Loucy (cell line): ENCODE data around the gene FREM2.

Source experiments
- H2AFZ ChIP-seq: fragments of 200-600 bp; sonication (generic); 2 replicates; pipeline ENCODE4 v1.6.0; 2016; ENCODE audit warnings: antibody characterized with exemption, mild to moderate bottlenecking, low read length, moderate library complexity
- H3F3A ChIP-seq: fragments of 200-600 bp; 2 replicates; pipeline ENCODE4 v1.6.0; 2016; ENCODE audit warnings: antibody characterized with exemption, low read depth, mild to moderate bottlenecking
- H3K27me3 ChIP-seq: fragments of 200-600 bp; sonication (generic); 2 replicates; pipeline ENCODE4 v1.6.1; 2014; ENCODE audit warnings: low read length, mild to moderate bottlenecking; ENCODE audit not compliant: insufficient read depth, poor library complexity, severe bottlenecking
- H3K36me3 ChIP-seq: fragments of 200-600 bp; sonication (generic); 2 replicates; pipeline ENCODE4 v1.6.1; 2016; ENCODE audit warnings: low read length; ENCODE audit not compliant: insufficient read depth
- H3K4me1 ChIP-seq: fragments of 200-600 bp; sonication (generic); 2 replicates; pipeline ENCODE4 v1.5.1; 2014; ENCODE audit warnings: low read length, mild to moderate bottlenecking; ENCODE audit not compliant: insufficient read depth, poor library complexity, severe bottlenecking
- H3K4me2 ChIP-seq: fragments of 200-600 bp; sonication (generic); 2 replicates; pipeline ENCODE4 v1.6.0; 2014; ENCODE audit warnings: antibody characterized with exemption, low read length, low read depth, mild to moderate bottlenecking; ENCODE audit not compliant: poor library complexity, severe bottlenecking
- H3K4me3 ChIP-seq: fragments of 200-600 bp; sonication (generic); 2 replicates; pipeline ENCODE4 v1.5.1; 2014; ENCODE audit warnings: low read length, mild to moderate bottlenecking, mixed read lengths; ENCODE audit not compliant: poor library complexity, severe bottlenecking
- H3K79me2 ChIP-seq: fragments of 200-600 bp; sonication (generic); 2 replicates; pipeline ENCODE4 v1.6.1; 2014; ENCODE audit warnings: low read length; ENCODE audit not compliant: insufficient read depth
- H3K9ac ChIP-seq: fragments of 200-600 bp; sonication (generic); 2 replicates; pipeline ENCODE4 v1.6.0; 2014; ENCODE audit warnings: mild to moderate bottlenecking, low read depth, low read length, moderate library complexity; ENCODE audit not compliant: poor library complexity, severe bottlenecking
- H3K9me2 ChIP-seq: fragments of 200-600 bp; sonication (generic); replicated peaks from 2 replicates; pipeline ENCODE4 v1.6.1; 2016; ENCODE audit warnings: low read depth, low read length, mixed read lengths
- H3K9me3 ChIP-seq: fragments of 200-600 bp; sonication (generic); 2 replicates; pipeline ENCODE4 v1.6.1; 2014; ENCODE audit warnings: mild to moderate bottlenecking, antibody characterized with exemption, low read length, low read depth; ENCODE audit not compliant: insufficient read depth
- H4K20me1 ChIP-seq: fragments of 200-600 bp; sonication (generic); 2 replicates; pipeline ENCODE4 v1.6.0; 2014; ENCODE audit warnings: antibody characterized with exemption, low read length, mild to moderate bottlenecking; ENCODE audit not compliant: insufficient read depth, poor library complexity, severe bottlenecking
- EZH2phosphoT487 ChIP-seq: fragments of 200-600 bp; IDR thresholded peaks from 2 replicates; pipeline ENCODE4 v1.6.1; 2018; ENCODE audit warnings: antibody characterized with exemption, mild to moderate bottlenecking, moderate library complexity, borderline replicate concordance
- TF ChIP-seq, protein P1 (sequence below): fragments of 200-600 bp; sonication (generic); conservative IDR thresholded peaks from 2 replicates; pipeline ENCODE4 v1.5.1; 2014; ENCODE audit warnings: mild to moderate bottlenecking, antibody characterized with exemption, low read length

The FREM2 gene

DNA sequence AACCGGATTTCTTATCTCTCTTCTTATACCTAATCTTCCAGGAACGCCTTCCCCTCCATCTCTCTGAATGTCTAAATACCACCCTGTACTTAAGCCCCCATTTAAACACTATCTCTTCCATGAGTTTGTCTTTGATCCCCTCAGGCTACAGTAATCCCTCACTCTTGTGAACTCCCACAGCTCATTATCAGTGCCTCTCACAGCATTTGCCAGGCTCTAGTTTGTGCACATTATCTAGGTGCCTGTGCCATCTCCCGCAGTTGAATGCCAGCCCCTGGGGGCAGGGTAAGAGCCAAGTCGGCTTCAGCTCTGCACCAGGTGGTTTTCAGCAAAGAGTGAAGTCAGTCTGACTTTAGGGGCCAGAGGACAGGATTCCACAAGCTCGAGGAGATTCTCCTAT is 71.4 kb downstream of the FREM2 start:
- H2AFZ ChIP-seq, result no peak overlapping the region
- no peak overlapping the region for H3K4me3 ChIP-seq
- H3K9me2 ChIP-seq, result no peaks in the 10 kb centered on the region
- H4K20me1 ChIP-seq, result no peaks in the 10 kb centered on the region
- no peak for TF ChIP-seq EZH2phosphoT487
- TF ChIP-seq, protein P1, sequence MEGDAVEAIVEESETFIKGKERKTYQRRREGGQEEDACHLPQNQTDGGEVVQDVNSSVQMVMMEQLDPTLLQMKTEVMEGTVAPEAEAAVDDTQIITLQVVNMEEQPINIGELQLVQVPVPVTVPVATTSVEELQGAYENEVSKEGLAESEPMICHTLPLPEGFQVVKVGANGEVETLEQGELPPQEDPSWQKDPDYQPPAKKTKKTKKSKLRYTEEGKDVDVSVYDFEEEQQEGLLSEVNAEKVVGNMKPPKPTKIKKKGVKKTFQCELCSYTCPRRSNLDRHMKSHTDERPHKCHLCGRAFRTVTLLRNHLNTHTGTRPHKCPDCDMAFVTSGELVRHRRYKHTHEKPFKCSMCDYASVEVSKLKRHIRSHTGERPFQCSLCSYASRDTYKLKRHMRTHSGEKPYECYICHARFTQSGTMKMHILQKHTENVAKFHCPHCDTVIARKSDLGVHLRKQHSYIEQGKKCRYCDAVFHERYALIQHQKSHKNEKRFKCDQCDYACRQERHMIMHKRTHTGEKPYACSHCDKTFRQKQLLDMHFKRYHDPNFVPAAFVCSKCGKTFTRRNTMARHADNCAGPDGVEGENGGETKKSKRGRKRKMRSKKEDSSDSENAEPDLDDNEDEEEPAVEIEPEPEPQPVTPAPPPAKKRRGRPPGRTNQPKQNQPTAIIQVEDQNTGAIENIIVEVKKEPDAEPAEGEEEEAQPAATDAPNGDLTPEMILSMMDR, result no peak
- H3F3A ChIP-seq, result no peaks in the 10 kb centered on the region
- no peaks in the 10 kb centered on the region for H3K4me1 ChIP-seq
- no peaks in the 10 kb centered on the region for H3K27me3 ChIP-seq
- H3K9me3 ChIP-seq, result no peaks in the 10 kb centered on the region
- H3K9ac ChIP-seq, result no peak overlapping the region
- no peaks in the 10 kb centered on the region for H3K36me3 ChIP-seq
- no peaks in the 10 kb centered on the region for H3K79me2 ChIP-seq
- H3K4me2 ChIP-seq, result no peak overlapping the region

DNA sequence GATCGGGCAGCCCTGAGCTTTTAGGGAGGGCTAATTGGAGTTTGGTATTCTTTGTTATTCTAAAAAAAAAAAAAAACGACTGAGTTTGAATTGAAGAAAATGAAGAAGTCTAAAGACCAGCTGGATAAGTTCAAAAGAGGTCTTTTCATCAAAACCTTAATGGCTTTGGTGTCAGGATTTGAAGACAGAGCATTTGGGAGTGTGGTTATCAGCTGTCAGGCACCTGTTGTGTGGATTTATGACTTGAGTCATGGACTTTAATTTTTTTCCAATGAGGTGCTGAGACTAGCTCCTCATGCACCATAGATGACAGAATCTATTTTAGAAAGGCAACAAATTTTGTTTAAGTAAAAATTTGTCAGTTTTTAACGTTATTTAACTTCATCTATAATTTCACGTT is 72.5 kb downstream of the FREM2 start:
- H3K4me1 ChIP-seq, result no peaks in the 10 kb centered on the region
- H3K9me2 ChIP-seq, result no peaks in the 10 kb centered on the region
- H3K9me3 ChIP-seq, result no peaks in the 10 kb centered on the region
- no peaks in the 10 kb centered on the region for H3K79me2 ChIP-seq
- H2AFZ ChIP-seq, result no peak overlapping the region
- H3K9ac ChIP-seq, result no peak overlapping the region
- no peaks in the 10 kb centered on the region for H3K36me3 ChIP-seq
- no peaks in the 10 kb centered on the region for H3F3A ChIP-seq
- no peak overlapping the region for H3K4me2 ChIP-seq
- H4K20me1 ChIP-seq, result no peaks in the 10 kb centered on the region
- TF ChIP-seq, protein P1, result no peak
- no peak for TF ChIP-seq EZH2phosphoT487
- H3K4me3 ChIP-seq, result no peak overlapping the region
- no peaks in the 10 kb centered on the region for H3K27me3 ChIP-seq

DNA sequence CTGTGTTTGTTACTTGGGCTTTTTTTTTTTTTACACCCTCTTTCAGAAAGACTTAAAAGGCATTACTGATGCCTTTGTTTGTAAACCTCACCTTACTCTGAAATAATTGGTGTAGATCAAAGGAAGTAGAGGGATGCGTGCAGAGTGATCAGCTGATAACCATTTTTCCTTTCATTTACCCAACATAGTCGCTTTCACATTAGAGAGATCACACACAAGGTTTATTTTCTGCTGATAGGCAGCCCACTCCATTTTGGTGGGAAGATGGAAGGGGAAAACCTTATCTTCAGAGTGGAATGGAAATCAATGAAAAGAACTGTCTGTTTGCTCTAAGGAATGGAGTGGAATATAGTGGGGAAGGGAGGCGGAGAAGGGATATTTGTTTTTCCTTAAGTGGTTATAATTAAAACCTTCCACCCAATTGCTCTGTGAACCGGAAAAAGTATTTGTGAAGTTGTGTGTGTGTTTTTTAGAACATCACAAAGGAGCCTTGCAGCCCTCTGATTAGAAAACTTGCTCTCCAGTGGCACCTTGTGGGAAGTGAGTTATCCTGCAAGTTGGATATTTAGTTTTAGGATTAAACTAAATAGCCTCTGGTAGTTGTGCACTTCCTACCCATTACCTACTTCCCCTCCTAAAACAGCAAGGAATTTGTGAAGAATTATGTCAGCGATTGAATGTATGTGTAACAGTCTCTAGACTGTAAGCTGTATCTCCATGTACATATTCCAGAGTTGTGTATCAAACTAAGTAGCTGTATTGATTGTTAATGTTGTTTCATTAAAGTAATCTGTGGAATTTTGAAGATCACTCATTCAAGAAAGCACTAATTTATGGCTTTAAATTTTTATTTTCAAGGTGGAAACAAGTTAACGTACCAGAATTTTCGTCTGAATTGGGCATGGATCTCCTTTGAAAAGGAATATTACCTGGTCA is 76.8 kb downstream of the FREM2 start:
- Histone ChIP-seq H3K9ac (no peak overlapping the region), H3K4me1 (no peaks in the 10 kb centered on the region), H3K9me2 (no peaks in the 10 kb centered on the region), H4K20me1 (no peaks in the 10 kb centered on the region), H3K27me3 (no peaks in the 10 kb centered on the region), H3K36me3 (no peaks in the 10 kb centered on the region), H3K79me2 (no peaks in the 10 kb centered on the region), H3K4me3 (no peak overlapping the region), H3K9me3 (no peaks in the 10 kb centered on the region), H3K4me2 (no peak overlapping the region), H3F3A (no peaks in the 10 kb centered on the region), H2AFZ (no peak overlapping the region)
- TF ChIP-seq, protein P1, result peak; percentile 57
- no peak for TF ChIP-seq EZH2phosphoT487
